Stimulated activated CD8-positive, alpha-beta memory T cell treated with anti-CD3 and anti-CD28 coated beads, Interleukin-15, amount 100 ng/mL, for 1 hour (primary cell): ENCODE data around the gene IFNA1.
"Not testable (repeated sequence)": the region's sequence is repeated elsewhere in the genome, so short reads cannot be mapped to it uniquely, and the experiment has no call there.

Source experiments
- DNase-seq: peaks from one replicate; pipeline ENCODE4 v3.0.0-alpha.2; 2020; ENCODE audit warnings: low read depth

IFNA1 gene

DNA sequence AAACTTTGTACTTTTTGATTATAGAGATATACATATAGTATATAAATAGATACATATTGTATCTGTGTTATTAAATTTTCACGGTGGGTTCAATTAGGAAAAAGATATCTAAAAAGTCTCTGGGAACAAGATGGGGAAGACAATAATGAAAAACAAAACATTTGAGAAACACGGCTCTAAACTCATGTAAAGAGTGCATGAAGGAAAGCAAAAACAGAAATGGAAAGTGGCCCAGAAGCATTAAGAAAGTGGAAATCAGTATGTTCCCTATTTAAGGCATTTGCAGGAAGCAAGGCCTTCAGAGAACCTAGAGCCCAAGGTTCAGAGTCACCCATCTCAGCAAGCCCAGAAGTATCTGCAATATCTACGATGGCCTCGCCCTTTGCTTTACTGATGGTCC, at the start of gene IFNA1:
IFNA1 (plus strand) TSS at position 301 of the 400 bp plus-strand sequence; CDS start at position 370, 69 bp downstream.
- no peak for DNase-seq

DNA sequence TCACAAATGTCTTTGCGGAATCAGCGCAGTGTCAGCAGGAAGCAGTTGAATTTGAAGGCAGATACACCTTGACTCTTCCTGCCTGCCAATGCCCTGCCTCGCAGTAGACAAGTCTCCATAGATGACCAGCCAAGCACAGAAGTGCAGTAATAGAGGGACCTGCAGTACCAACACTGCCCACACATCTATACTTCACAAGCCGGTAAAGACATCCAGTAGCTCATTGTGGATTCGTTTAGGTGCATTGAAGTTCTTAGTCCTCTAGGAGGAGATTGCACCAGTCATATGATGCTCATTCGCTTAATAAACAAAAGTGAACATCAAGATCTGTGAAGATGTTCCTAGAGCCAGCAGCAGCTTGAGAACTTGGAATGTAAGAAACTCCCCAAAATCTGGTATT, 48.0 kb upstream of the IFNA1 start:
- no peak for DNase-seq

DNA sequence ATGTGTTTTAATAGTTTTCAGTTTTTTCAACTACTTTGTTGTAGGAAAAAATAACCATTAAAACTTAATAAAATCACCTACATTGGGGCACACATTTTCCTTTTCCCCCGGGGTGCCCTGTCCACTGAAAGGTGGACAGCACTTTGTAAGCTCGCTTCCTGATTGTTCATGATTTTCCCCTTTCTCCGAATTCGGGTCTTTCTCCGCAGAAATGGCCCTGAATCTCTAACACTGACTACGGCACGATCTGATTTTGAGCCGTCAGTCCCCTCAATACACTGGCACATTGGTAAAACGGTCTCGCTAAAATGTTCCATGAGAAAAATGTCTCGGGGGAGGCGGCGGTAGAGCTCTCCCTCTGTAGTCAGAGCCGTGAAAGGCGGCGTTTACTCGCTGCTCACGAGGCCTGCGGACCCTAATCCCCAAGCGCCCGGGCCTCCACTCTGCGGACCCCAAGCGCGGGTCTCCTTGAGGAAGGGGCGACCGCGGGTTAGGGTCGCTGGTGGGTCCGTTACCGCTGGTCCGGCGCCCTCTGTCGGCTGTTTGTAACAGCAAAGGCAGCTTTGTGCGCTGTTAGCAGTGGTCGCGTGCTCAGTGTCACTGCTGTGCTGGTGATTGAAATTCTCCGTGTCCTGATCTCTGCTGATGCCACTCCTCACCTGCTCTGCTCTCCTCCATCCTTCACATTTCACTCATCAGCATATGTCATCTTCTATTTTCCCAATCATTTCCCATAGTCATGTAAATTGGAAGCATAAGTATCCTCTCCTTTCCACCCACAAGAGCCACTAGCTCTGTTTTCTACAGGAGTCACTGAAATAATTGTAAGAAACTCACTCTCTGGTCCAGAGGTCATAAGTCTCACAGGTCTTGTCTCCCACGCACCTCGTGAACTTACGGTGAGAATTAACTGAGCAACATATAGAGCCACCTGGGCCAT, 44.2 kb upstream of the IFNA1 start:
- DNase-seq = peak; percentile 42

DNA sequence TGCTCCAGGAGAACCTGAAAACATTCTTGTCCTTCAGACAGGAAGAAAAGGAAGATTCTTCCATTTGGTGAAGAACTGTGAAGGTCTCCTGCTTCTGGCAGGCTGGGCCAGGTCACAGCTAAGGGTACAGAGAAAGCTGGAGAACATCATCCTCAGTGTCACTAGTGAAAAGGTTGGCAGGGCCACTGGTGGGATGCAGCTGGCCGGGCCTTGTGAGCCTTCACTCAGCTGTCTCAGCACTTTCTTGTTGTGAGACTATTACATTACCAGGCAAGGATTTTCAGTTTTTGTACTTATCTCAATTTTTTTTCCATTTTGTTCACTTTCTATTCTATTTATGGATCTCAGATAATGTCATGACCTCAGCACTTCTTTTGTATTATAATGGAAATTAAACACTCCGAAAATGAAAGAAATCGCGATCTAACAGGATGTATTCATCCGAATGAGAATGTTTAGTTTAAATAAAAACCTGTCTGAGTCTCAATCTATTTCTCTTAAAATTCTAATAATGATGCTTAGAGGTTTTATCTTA, 41.2 kb upstream of the IFNA1 start:
- no peak for DNase-seq

DNA sequence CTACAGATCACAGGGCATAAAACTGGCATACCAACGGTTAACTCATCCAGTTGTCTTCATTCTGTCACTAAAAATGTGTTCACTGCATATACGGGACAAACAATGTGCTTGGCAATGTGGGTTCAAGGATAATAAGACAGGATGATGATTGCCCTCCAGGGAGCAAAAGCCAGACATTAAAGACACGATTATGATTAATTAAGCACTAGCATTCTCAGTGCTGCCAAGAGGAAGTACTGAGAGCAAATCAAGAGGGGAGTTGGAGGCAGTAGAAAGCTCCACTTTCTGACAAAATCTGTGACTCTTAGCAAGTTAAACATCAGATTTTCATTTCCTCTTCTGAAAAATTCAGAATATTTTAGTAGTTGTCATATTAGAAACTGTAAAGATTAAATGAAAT, 40.3 kb upstream of the IFNA1 start:
- no peak for DNase-seq

DNA sequence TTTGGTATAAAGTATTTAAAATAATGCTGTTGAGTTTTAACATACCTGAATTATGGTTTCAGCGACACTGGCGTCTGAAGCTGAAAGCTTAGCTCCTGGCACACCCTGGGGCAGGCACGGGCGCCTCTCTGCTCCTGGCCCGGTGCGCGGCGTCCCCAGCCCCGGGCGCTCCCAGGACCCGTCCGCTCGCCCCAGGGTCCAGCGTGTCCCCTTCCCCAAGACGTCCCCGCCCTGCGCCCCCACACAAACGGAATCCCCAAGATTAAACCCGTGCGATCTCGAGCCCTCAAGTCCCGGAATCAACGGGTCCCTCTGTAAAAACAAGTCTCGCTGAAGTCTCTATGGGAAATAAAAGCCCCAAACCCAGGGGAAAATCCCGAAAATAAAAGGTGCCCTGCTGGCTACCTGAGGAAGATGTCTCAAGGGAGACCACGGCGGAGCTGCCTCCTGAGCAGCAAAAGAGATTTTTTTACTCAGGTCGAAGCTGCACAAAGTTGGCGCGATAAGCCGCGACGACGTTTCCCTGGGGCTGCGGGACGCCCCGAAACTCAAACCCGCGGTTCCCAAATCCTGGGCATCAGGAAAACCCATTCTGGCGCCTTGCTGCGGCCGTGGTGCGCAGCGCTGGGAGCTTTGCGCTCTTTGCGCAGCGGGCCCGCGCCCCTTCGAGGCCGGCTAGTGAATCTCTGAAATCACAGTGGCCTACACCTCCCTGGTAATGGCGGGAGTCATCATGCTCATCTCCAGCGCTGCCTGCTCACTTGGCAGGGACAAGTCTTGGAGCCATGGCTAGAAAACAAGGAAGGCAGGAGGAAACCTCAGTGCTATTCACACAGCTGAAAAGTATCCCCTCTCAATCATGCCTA, 37.6 kb upstream of the IFNA1 start:
- DNase-seq = no peak

DNA sequence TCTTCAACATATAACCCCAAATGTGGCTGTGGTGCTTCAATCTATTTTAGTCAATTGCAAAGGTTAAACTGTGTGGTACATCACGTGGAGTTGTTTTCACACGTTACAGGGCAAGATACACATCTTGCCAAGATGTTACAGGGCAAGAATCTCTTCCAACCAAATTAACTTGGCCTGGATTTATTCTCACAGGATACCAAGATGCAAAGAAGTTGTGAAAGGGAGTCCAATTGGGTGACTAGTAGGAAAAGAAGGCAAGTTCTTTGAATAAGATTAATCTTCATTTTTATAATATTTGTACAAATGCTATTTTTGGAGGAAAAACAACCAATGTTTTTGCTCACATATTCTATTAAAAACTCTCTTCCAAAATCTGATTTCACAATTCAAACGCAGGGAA, 36.1 kb upstream of the IFNA1 start:
- DNase-seq = no peak

DNA sequence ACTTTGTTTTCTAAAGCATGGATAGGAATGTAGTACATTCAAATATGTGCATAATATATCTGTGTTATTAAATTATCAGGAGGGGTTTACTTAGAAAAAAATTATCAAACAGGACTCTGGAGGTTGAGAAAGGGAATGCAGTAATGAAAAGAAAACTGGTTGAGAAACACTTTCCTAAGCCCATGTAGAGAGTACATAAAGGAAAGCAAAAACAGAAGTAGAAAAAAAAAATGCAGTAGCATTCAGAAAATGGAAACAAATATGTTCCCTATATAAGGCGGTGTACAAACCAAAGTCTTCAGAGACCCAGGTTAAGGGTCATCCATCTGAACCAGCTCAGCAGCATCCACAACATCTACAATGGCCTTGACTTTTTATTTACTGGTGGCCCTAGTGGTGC, 31.4 kb upstream of the IFNA1 start, which contains the start of gene IFNA8:
IFNA8 (plus strand) TSS at position 301 of the 400 bp plus-strand sequence; CDS start at position 361, 60 bp downstream.
- no peak for DNase-seq

DNA sequence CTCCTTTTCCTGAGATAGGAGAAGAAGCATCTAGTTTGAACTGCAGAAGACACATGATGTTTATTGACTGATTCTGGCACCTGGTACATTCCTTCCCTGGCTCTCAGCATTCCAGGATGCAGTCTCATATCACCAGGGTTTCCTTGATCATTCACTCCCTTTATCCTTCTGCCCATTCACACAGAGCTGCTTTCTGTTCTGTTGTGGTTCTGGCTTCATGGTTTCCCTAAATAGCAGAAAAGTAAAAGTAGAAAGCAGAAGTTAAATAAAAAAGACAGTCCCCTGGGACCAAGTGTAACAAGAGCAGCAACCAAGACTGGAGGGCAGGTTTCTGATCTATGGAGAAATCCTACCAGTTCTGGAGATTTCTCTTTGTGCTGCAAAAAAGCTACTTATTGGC, 28.1 kb upstream of the IFNA1 start:
- no peak for DNase-seq

DNA sequence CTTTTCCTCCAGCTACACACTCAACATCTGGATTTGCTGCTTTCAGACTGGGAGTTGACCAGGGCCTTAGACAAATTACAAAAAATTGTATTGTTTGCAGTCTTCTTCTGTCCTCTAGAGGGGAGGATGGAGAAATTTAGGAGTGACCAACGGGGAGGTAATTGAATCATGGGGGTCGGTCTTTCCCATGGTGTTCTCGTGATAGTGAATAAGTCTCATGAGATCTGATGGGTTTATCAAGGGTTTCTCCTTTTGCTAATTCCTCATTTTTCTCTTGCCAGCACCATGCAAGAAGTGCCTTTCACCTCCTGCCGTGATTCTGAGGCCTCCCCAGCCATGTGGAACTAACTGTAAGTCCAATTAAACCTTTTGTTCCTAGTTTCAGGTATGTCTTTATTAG, 27.1 kb upstream of the IFNA1 start:
- DNase-seq = no peak

DNA sequence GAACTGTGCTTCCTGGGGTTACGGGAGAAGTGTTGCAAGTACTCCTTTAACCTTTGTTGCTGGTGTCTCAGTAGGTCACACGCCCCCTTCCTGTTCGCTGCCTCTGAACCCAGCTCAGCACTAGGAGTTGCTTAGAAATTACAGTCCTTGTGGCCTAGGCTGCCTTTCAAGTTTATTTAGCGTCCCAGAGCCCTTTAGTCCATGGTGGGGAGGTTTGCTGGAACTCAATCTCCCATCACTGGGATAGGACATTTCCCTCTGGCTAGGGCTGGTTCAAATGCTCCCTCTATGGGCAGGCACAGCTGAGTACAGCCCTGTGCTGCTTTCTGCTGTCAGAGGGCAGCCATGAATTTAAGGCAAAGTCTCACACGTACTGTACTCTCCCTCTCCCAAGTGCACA, 26.6 kb upstream of the IFNA1 start:
- no peak for DNase-seq

DNA sequence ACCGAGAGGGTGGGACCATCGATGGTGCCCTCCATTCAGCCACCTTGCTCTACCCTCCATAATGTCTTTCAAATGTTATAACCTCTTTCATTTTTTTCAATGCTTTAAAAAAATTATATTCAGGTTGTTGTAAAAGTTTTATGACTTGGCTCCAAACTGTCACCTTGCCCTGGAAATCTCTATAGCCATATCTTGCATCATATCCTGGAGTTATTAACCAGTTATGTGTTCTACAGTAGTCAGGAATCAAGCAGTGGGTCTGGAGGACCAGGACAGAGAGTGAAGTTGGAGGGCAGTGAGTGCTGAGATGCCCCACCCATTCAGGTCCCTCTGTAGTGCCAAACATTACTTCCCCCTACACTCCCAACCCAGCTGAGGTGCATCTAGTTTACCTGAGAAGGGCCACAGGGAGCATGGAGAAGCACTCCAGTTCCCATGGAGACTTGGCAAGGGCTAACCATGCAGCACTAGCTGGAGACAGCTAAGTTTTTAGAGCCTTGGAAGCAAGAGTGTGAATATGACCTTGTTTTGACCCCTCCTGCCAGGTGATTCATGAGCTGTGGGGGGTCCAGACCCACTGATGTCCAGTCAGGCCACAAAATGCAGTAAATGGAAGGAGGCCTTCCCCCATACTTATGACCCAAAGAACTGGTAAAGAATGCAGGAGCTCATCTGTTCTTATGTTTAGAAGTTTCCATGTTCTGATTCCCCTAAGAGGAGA, 25.9 kb upstream of the IFNA1 start:
- no peak for DNase-seq

DNA sequence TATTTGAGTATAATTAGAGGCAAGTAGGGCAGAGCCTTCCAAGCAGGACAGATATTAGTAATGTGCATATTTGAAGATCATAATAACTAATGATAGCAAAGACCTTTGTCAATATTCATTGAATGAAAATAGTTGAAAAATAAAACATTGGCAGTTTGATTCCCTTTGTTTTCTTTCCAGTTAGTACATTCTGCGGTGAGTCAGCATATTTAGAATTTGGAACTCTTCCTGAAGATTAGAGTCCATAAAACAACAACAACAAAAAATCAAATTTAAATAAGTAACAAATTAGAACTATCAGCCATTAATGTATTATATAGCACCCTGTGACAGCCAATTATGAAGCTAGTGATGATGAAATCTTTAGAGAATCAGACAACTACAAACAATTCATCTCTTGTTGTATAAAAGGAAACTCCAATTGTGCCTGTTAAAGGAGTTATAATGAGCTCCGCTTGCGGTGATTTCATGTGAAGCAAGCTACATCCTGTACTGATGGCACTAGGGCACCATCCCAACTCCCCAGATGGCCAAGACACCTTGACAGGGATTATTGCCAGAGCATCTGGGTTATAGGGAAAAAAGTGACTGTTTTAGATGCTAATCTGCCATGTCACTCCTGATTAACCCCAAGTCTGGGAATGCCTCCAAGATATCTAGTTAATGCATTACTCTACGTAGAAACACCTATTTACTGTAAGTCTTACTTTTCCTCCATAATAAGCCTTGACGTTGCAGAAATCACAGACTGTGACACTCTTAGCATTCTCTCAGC, 24.6 kb upstream of the IFNA1 start:
- no peak for DNase-seq

DNA sequence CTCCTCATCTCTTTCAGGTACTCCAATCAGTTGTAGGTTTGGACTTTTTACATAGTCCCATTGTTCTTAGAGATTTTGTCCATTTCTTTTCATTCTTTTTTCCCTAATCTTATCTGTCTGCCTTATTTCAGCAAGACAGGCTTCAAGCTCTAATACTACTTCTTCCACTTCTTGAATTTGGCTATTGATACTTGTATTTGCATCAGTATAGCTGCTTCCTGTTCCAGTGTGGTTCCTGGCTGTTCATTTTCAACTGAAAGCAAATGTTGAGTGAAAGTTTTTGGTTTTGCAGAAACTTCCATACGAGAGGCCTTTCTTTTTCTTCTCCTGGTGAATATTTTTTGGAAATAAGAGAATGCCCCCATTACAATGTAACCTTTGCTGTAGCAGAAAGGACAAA, 12.0 kb upstream of the IFNA1 start:
- no peak for DNase-seq

DNA sequence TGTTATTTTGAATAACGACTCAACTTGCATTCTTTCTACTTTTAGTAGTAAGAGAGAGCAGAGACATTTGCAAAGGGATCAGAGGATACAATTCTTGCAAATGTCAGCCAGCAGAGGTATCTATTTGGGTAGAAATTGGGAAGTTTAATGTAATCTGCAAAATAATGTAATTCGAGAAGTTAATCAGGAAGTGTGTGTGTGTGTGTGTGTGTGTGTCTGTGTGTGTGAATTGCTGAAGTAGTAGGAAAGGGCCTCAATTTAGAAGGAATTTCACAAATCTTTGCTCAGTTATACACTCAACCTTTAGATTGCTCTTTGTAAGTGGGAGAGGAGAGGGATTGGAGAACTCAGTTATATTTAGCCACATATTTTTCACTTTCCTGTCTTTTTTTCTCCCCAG, 11.0 kb upstream of the IFNA1 start:
- no peak for DNase-seq

DNA sequence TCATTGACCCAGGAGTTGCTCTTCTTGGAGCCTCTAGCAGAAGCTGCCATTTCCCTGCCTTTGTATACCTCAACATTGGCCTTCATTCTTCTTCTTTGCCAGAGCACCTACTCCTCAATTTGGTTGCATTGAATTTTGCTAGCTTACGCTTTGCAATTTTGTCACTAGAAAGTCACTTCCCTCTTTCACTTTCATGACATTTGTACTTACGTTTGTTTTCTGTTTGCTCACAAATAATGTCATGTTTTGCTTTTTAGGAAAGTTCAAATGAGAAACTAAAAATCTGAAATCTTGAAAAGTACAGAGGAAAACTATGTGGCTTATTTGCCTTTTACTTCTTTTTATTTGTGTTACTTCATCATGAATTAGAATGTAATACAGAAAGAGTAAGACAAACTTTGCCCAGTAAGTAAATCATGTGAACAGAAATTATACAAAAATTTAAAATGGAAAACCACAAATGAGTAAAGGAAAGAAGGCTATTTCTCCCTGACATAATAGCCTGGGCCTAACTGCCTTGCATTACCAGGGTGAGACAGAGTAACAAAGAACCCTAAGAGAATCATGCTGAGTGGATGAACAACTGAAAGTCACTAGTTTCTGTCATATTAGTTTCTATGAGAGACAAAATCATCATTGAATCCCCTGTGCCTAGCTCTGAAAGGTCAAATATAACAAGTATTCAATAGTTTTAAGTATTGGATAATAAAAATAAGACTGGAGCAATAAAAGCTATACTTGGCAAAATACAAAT, 7.4 kb upstream of the IFNA1 start:
- DNase-seq = no peak

DNA sequence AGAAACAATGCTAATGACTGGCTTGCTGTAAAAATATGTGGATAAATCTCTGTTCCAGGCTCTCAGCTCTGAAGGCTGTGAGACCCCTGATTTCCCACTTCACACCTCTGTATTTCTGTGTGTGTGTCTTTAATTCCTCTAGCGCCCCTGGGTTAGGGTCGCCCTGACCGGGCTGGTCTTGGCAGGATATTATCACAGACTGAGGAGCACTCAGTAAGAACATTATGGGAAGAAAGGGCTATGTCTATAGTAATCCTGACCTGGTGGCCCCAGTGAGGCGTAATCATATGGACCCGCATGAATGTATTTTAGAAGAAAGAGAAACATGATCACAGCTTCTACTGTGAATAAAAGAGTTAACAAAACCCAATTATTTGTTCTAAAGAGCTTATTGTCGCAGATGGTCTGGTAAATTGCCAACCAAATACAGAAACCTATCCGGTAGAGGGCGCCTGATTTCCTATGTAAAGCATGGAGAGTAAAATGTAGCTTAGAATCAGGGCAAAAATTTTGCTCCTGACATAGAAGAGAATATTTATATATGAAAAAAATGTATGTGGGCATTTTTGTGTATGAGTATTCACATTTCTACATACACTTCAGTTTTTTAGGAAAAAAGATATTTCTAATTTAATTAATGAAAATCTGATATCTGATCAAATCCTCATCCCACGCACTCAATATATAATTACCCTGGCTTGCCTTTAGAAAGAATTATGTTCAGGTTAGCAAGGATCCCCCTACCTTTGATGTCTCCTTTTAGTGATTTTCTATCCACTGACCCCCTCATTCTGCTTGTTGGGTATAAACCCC, 5.8 kb upstream of the IFNA1 start:
- peak; percentile 14 for DNase-seq

DNA sequence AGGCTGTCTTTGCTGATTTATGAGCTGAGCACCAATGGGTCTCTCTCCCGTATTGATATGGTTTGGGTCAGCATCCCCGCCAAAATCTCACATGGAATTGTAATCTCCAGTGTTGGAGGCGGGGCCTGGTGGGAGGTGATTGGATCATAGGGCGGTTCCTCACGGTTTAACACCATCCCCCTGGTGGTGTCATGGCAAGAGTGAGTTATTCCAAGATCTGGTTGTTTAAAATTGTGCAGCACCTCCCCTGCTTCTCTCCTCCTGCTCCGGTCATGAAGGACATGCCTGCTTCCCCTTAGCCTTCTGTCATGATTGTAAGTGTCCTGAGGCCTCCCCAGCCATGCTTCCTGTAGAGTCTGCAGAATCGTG, 5.2 kb upstream of the IFNA1 start:
- not testable (repeated sequence) for DNase-seq

DNA sequence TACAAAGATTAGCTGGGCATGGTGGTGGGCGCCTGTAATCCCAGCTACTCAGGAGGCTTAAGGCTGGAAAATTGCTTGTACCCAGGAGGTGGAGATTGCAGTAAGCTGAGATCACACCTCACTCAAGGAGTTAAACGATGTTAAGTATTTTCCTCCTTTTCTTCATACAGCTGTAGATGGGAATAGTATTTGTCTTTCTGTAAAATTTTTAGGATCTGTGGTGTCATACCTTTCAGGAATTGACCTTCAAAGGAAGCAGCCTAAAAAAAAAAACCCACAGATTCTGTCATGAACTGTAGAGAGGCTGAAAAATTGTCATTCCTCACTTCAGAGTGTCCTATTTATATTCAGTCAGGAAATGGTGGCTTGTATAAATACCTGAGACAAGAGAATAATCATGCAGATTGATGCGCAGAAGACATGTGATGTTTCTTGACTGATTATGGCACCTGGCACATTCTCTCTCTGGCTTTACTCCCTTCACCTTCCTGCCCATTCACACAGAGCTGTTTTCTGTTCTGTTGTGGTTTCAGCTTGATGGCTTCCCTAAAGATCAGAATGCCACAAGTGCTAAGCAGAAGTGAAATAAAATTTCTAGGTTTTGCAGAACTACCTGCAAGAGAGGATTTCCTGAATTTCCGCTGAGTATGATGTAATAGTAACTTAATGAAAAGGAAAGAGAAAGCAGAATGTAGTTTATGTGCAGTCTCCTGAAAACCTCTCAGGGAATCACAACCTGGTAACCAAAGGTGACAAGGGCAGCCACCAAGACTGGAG, 3.8 kb downstream of the IFNA1 start:
- DNase-seq = no peak
